Spleen (tissue), 11 donors: ENCODE results near the gene NKAIN4. TPM values are rescaled to one million over a fixed set of nuclear protein-coding genes. Genes with fewer than 3 reads are reported as not detected.

ENCODE experiments used
- DNase-seq: peaks from one replicate; pipeline ENCODE4 v3.0.0-alpha.2; 2020
- H3K27ac ChIP-seq, 8 donors: fragments of 200-600 bp; sonication (generic) in 7 of 8; 1 replicate in 4 of 8; 2 replicates in 4 of 8; pipeline versions ENCODE4 v1.5.0 to v1.8.0; 2016 to 2021; ENCODE audit warnings: inconsistent platforms in 4 of 8, mild to moderate bottlenecking in 4 of 8, moderate library complexity in 1 of 8
- H3K27me3 ChIP-seq, 7 donors: fragments of 200-600 bp; sonication (generic) in 6 of 7; replicated peaks in 1 of 7; 1 replicate in 4 of 7; 2 replicates in 3 of 7; pipeline versions ENCODE4 v1.5.0 to v1.8.0; 2016 to 2021; ENCODE audit warnings: inconsistent platforms in 3 of 7, mild to moderate bottlenecking in 1 of 7
- H3K36me3 ChIP-seq, 6 donors: fragments of 200-600 bp; sonication (generic) in 5 of 6; 1 replicate in 4 of 6; 2 replicates in 2 of 6; pipeline versions ENCODE4 v1.5.0 to v1.8.0; 2016 to 2021; ENCODE audit warnings: inconsistent platforms in 2 of 6
- H3K4me1 ChIP-seq, 6 donors: fragments of 200-600 bp; sonication (generic) in 5 of 6; 1 replicate in 3 of 6; 2 replicates in 3 of 6; pipeline versions ENCODE4 v1.5.0 to v1.8.0; 2016 to 2021; ENCODE audit warnings: inconsistent platforms in 3 of 6
- H3K4me3 ChIP-seq, 8 donors: fragments of 200-600 bp; sonication (generic) in 7 of 8; 1 replicate in 4 of 8; 2 replicates in 4 of 8; pipeline versions ENCODE4 v1.5.0 to v1.8.0; 2016 to 2021; ENCODE audit warnings: inconsistent platforms in 4 of 8, mild to moderate bottlenecking in 4 of 8, moderate library complexity in 2 of 8
- H3K9me3 ChIP-seq, 8 donors: fragments of 200-600 bp; sonication (generic) in 7 of 8; 1 replicate in 4 of 8; 2 replicates in 4 of 8; pipeline versions ENCODE4 v1.5.0 to v1.8.0; 2016 to 2021; ENCODE audit warnings: inconsistent platforms in 4 of 8
- POLR2A ChIP-seq, 3 donors: fragments of 450-650 bp; IDR thresholded peaks; one replicate each; pipeline ENCODE4 v1.5.1; 2017; ENCODE audit warnings: antibody characterized with exemption in 3 of 3, mild to moderate bottlenecking in 1 of 3
- POLR2AphosphoS5 ChIP-seq, 3 donors: sonication (generic); formaldehyde crosslinking; IDR thresholded peaks; one replicate each; pipeline ENCODE4 v1.5.1; 2017; ENCODE audit warnings: antibody characterized with exemption in 3 of 3
- WGBS, 5 donors: extraction: QIAGEN DNeasy Blood & Tissue Kit in 3 of 5; methylation state at CpG; one replicate each; pipeline versions ENCODE4 v1.1.5 to v1.1.7; 2013 to 2018; 5-methylcytosine and 5-hydroxymethylcytosine counted together
- intact Hi-C: fragments of 100-400 bp; cut with DNase I; formaldehyde crosslinking; loops from one replicate; pipeline ENCODE4 v1.15.0; 2023; ENCODE audit warnings: low total_unique reads
- polyA plus RNA-seq, 3 donors: library from polyadenylated mRNA; stranded (reverse); fragments of 200-250 nt; gene quantifications; one replicate each; pipeline ENCODE4 v1.2.1, GENCODE V29; 2013
- total RNA-seq, 7 donors: library from RNA; depleted of rRNA in 3 of 7; stranded (reverse); fragments of >200 nt in 3 of 7; fragmentation: NEBNext Ultra II Directional in 4 of 7; extraction: Animal tissue kit (Norgen Biotek cat#: 25700) in 4 of 7; gene quantifications; one replicate each; pipeline versions ENCODE4 v1.1.0 to v1.2.1, GENCODE V29; 2016 to 2021
- TF ChIP-seq, protein P1 (sequence below), 11 experiments: fragments of 200-600 bp in 7 of 11; fragments of 450-650 bp in 4 of 11; sonication (generic) in 4 of 11; IDR thresholded peaks in 8 of 11; conservative IDR thresholded peaks in 3 of 11; 1 replicate in 7 of 11; 2 replicates in 4 of 11; pipeline versions ENCODE4 v1.4.0 to v1.8.0; 2016 to 2021; ENCODE audit warnings: antibody characterized with exemption in 11 of 11, inconsistent platforms in 4 of 11, mild to moderate bottlenecking in 1 of 11
- donor health status: healthy with polysubstance abuse.
- donor health status: DM: no; HTN: no; CAD: no; lungs with moderate emphysema.
- donor health status: DM: no; HTN: no; CAD: no.
- donor health status: Bipolar disorder and iron deficiency.
- donor health status: healthy.
- donor health status: DM: no; HTN: no; CAD: no.
- donor health status: DM: yes; HTN: yes; CAD: no.

Gene NKAIN4
- total and polyA plus RNA-seq, 10 donors: 0.09 TPM; not detected in 9

DNA sequence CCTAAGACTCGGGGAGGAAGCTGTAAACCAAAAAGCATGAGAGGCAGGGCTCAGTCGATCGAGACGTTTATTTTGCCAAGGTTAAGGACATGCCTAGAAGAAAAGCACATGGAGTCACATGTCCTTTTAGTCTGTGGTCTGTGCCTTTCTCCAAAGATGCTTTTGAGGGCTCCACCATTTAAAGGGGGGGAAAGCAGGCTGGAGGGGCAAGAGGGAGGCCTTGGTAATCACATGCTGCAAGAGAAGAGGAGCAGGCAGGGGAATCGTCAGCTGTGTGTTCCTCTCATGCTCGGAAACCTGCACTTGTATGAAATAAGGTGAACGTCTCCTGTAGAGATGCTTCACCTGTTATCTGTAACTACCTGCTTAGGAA is 29.2 kb downstream of the NKAIN4 start:
- no peak overlapping the region for H3K27ac ChIP-seq
- no peak overlapping the region for H3K4me3 ChIP-seq
- TF ChIP-seq, protein P1, sequence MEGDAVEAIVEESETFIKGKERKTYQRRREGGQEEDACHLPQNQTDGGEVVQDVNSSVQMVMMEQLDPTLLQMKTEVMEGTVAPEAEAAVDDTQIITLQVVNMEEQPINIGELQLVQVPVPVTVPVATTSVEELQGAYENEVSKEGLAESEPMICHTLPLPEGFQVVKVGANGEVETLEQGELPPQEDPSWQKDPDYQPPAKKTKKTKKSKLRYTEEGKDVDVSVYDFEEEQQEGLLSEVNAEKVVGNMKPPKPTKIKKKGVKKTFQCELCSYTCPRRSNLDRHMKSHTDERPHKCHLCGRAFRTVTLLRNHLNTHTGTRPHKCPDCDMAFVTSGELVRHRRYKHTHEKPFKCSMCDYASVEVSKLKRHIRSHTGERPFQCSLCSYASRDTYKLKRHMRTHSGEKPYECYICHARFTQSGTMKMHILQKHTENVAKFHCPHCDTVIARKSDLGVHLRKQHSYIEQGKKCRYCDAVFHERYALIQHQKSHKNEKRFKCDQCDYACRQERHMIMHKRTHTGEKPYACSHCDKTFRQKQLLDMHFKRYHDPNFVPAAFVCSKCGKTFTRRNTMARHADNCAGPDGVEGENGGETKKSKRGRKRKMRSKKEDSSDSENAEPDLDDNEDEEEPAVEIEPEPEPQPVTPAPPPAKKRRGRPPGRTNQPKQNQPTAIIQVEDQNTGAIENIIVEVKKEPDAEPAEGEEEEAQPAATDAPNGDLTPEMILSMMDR (IDR thresholded peaks at IDR 0.05 in 8 of 11, conservative IDR thresholded peaks at IDR 0.05 in 3 of 11): no peak
- H3K36me3 ChIP-seq: no peaks in the 10 kb centered on the region
- no peaks in the 10 kb centered on the region for H3K9me3 ChIP-seq
- DNase-seq: no peak
- no peaks in the 10 kb centered on the region for H3K4me1 ChIP-seq
- WGBS, 5 donors: 43 to 56% (median 45%) methylated on average over 7 of the region's 7 CpGs
- H3K27me3 ChIP-seq: peaks cover 0 to 41% (median 16%) of the 10 kb centered on the region in 7 donors
- intact Hi-C loops: no loop called here

GRCh38 chr20:63224412-63225081 is 29.7 kb downstream of the NKAIN4 start:
- no peaks in the 10 kb centered on the region for H3K9me3 ChIP-seq
- no peak for DNase-seq
- intact Hi-C loops: no loop called here
- 43 to 57% (median 49%) methylated on average over 7 to 16 of the region's 16 CpGs for WGBS, 5 donors
- no peak overlapping the region for H3K4me3 ChIP-seq
- no peak for TF ChIP-seq POLR2AphosphoS5 (IDR thresholded peaks at IDR 0.05)
- peaks cover 0 to 39% (median 12%) of the 10 kb centered on the region in 7 donors for H3K27me3 ChIP-seq
- H3K4me1 ChIP-seq: no peaks in the 10 kb centered on the region
- no peak overlapping the region for H3K27ac ChIP-seq
- H3K36me3 ChIP-seq: no peaks in the 10 kb centered on the region

DNA sequence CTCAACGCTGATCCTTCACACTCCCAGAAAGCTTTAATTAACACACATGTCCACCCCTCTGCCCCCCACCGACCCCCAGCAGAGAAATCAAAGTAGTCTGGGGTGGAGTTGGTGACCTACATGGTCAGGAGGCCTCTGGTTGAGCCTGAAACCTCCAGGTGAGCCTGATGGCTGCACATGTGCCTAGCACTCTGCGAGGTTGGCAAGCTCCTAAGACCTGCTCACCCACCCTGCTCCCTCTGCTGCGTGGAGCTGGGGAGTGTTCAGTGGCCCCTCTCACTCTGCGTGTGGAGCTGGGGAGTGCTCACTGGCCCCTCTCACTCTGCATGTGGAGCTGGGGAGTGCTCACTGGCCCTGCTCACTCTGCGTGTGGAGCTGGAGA is 30.4 kb downstream of the NKAIN4 start:
- no peak overlapping the region for H3K4me3 ChIP-seq
- H3K9me3 ChIP-seq: no peaks in the 10 kb centered on the region
- intact Hi-C loops: no loop called here
- H3K27me3 ChIP-seq: peaks cover 0 to 32% (median 5%) of the 10 kb centered on the region in 7 donors
- DNase-seq: no peak
- H3K27ac ChIP-seq: no peak overlapping the region
- 75 to 80% (median 78%) methylated on average over 5 to 6 of the region's 6 CpGs for WGBS, 5 donors
- no peaks in the 10 kb centered on the region for H3K36me3 ChIP-seq
- TF ChIP-seq, protein P1 (IDR thresholded peaks at IDR 0.05 in 8 of 11, conservative IDR thresholded peaks at IDR 0.05 in 3 of 11): no peak
- no peak for TF ChIP-seq POLR2A (IDR thresholded peaks at IDR 0.05)
- no peak for TF ChIP-seq POLR2AphosphoS5 (IDR thresholded peaks at IDR 0.05)
- H3K4me1 ChIP-seq: no peaks in the 10 kb centered on the region

DNA sequence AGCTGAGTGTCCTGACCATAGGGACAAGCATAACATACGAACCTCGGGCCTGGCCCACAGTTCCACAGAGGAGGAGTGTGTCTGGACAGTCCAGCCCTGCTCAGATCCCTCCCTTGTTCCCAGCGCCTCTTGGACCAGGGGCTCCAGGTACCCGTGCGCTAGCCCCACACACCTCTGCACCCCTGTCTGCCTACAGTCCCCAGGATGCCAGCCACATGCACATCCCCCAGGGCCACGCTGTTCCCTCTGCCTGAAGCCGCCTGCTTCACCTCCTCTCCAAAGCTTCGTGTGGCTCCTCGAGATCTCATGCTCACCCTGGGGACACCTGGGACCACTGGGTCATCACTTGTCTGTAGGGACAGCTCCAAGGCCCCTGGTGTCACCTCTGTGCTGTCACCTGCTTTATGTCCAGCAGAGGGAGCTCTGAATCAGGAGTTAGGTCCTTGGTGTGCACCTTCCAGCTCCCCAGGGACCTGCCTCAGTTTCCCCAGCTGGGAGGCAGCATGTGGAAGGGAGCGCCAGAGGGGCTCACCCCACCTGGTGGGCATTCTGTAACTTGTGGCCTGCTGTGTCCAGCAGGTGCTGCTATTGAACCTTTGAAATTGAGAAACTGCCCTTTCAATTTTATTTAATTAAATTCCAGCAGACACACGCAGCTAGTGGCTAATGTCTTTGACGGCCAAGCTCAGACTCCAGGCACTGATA is 31.0 kb downstream of the NKAIN4 start:
- no peaks in the 10 kb centered on the region for H3K9me3 ChIP-seq
- no peak overlapping the region for H3K4me3 ChIP-seq
- TF ChIP-seq, protein P1 (IDR thresholded peaks at IDR 0.05 in 8 of 11, conservative IDR thresholded peaks at IDR 0.05 in 3 of 11): peak; percentile 29 to 85 (median 73)
- TF ChIP-seq POLR2A (IDR thresholded peaks at IDR 0.05): no peak
- intact Hi-C loops: no loop called here
- H3K27me3 ChIP-seq: peaks cover 0 to 26% (median 0%) of the 10 kb centered on the region in 7 donors
- H3K36me3 ChIP-seq: no peaks in the 10 kb centered on the region
- no peak for DNase-seq
- H3K4me1 ChIP-seq: no peaks in the 10 kb centered on the region
- 44 to 55% (median 50%) methylated on average over 12 of the region's 12 CpGs for WGBS, 5 donors
- no peak overlapping the region for H3K27ac ChIP-seq
